Endothelial cell of umbilical vein (primary cell): ENCODE results near the gene ZNF524. TPM values are rescaled to one million over a fixed set of nuclear protein-coding genes. Genes with fewer than 3 reads are reported as not detected.

Source experiments
- BruUV-seq: library from RNA; stranded (reverse); fragments of 400-500 nt; replicated peaks from 2 replicates; lab custom pipeline; 2021; lab: Mats Ljungman, UMichigan
- CTCF ChIA-PET: fragments of 300-600, 350-600 bp; sonication (Branson Sonifier 250); formaldehyde crosslinking; loops from one replicate; lab custom pipeline; 2021; ENCODE audit warnings: antibody characterized with exemption, inconsistent platforms; lab: Charles Lee
- POLR2A ChIA-PET: fragments of 300-600, 350-600 bp; sonication (Branson Sonifier 250); formaldehyde crosslinking; loops from one replicate; lab custom pipeline; 2021; ENCODE audit warnings: antibody characterized with exemption, inconsistent platforms; lab: Charles Lee
- DNase-seq: peaks from one replicate; pipeline ENCODE4 v3.0.0-alpha.2; 2011; ENCODE audit warnings: low read depth, low spot score
- FAIRE-seq: peaks from 2 replicates; lab custom pipeline; 2011; peaks lifted over from hg19 to GRCh38; lab: Jason Lieb, UNC
- H2AFZ ChIP-seq: 2 replicates; pipeline ENCODE4 v1.6.0; 2012; ENCODE audit warnings: low read depth, low read length, control low read depth, inconsistent platforms
- H3K27ac ChIP-seq: 2 replicates; pipeline ENCODE4 v1.5.1; 2011; ENCODE audit warnings: low read depth, mild to moderate bottlenecking, control low read depth, low read length, moderate library complexity; ENCODE audit not compliant: insufficient read depth
- H3K27me3 ChIP-seq, 2 experiments: 2 replicates each; pipeline versions ENCODE4 v1.6.0 to v1.6.1; 2011; ENCODE audit warnings: low read length in 2 of 2, mixed read lengths in 1 of 2; ENCODE audit not compliant: control insufficient read depth in 2 of 2, insufficient read depth in 2 of 2
- H3K36me3 ChIP-seq, 2 experiments: 2 replicates in 1 of 2; 3 replicates in 1 of 2; pipeline ENCODE4 v1.5.1; 2011; ENCODE audit warnings: low read length in 2 of 2, mild to moderate bottlenecking in 1 of 2, moderate library complexity in 1 of 2; ENCODE audit not compliant: control insufficient read depth in 2 of 2, insufficient read depth in 2 of 2; ENCODE audit errors: extremely low read depth in 1 of 2
- H3K4me1 ChIP-seq: 3 replicates; pipeline ENCODE4 v1.5.1; 2011; ENCODE audit warnings: mild to moderate bottlenecking, low read length; ENCODE audit not compliant: control insufficient read depth, insufficient read depth; ENCODE audit errors: extremely low read depth
- H3K4me2 ChIP-seq: 2 replicates; pipeline ENCODE4 v1.6.1; 2011; ENCODE audit warnings: low read length, control low read depth, mixed read lengths; ENCODE audit not compliant: insufficient read depth
- H3K4me3 ChIP-seq, 3 experiments: fragments of 200-600 bp in 1 of 3; sonication (generic), shearing (Covaris generic) in 1 of 3; replicated peaks in 1 of 3; 2 replicates each; pipeline ENCODE4 v1.5.1; 2011 to 2016; ENCODE audit warnings: control low read depth in 3 of 3, low read length in 3 of 3, mild to moderate bottlenecking in 2 of 3, inconsistent platforms in 1 of 3, low read depth in 1 of 3, moderate library complexity in 1 of 3; ENCODE audit not compliant: insufficient read depth in 1 of 3
- H3K79me2 ChIP-seq: 2 replicates; pipeline ENCODE4 v1.6.0; 2012; ENCODE audit warnings: low read length, inconsistent platforms; ENCODE audit not compliant: control insufficient read depth, insufficient read depth
- H3K9ac ChIP-seq: replicated peaks from 2 replicates; pipeline ENCODE3; 2011; ENCODE audit warnings: low read length, control low read depth; ENCODE audit not compliant: insufficient read depth; ENCODE audit errors: extremely low read depth
- H3K9me1 ChIP-seq: replicated peaks from 3 replicates; pipeline ENCODE4 v1.6.0; 2011; ENCODE audit warnings: mild to moderate bottlenecking, low read length; ENCODE audit not compliant: control insufficient read depth, insufficient read depth; ENCODE audit errors: extremely low read depth
- H3K9me3 ChIP-seq: replicated peaks from 2 replicates; pipeline ENCODE4 v1.5.1; 2012; ENCODE audit warnings: low read length, inconsistent platforms; ENCODE audit not compliant: control insufficient read depth, insufficient read depth
- H4K20me1 ChIP-seq: replicated peaks from 2 replicates; pipeline ENCODE3; 2011; ENCODE audit warnings: mild to moderate bottlenecking, low read length; ENCODE audit not compliant: control insufficient read depth, insufficient read depth; ENCODE audit errors: extremely low read depth
- FOS ChIP-seq: IDR thresholded peaks from 2 replicates; pipeline ENCODE4 v1.6.1; 2011; ENCODE audit warnings: mild to moderate bottlenecking, low read length, moderate library complexity, borderline replicate concordance; ENCODE audit not compliant: insufficient read depth
- GATA2 ChIP-seq: IDR thresholded peaks from 2 replicates; pipeline ENCODE4 v1.7.0; 2011; ENCODE audit warnings: low read depth, mild to moderate bottlenecking, moderate library complexity, mixed read lengths, low read length; ENCODE audit not compliant: insufficient read length, insufficient read depth
- JUN ChIP-seq: IDR thresholded peaks from 2 replicates; pipeline ENCODE4 v1.6.1; 2011; ENCODE audit warnings: borderline replicate concordance, low read depth; ENCODE audit not compliant: insufficient read length, insufficient read depth
- POLR2A ChIP-seq: IDR thresholded peaks from 2 replicates; pipeline ENCODE4 v1.6.1; 2012; ENCODE audit warnings: low read depth, mild to moderate bottlenecking, control low read depth, low read length
- POLR2AphosphoS5 ChIP-seq: IDR thresholded peaks from 2 replicates; pipeline ENCODE4 v1.6.1; 2012; ENCODE audit warnings: low read depth, mild to moderate bottlenecking, control low read depth, low read length, moderate library complexity; ENCODE audit not compliant: insufficient read depth
- dilution Hi-C: fragments of 300-500 bp; cut with MboI; formaldehyde crosslinking; loops from one replicate; pipeline ENCODE4 v1.15.0; 2019; ENCODE audit warnings: low sequenced_read_pairs; ENCODE audit not compliant: extremely low pct_ligation_motif_present
- intact Hi-C: fragments of 100-400 bp; cut with micrococcal nuclease; formaldehyde crosslinking; loops from one replicate; pipeline ENCODE4 v1.10.0; 2022
- polyA plus RNA-seq, 4 experiments: library from polyadenylated mRNA; depleted of rRNA in 3 of 4; stranded (reverse) in 3 of 4; unstranded in 1 of 4; fragments of >200 nt; gene quantifications; 2 replicates each; pipeline versions ENCODE4 v1.2.1 to v1.2.3, GENCODE V29; 2011 to 2012; ENCODE audit warnings: missing spikeins in 1 of 4
- total RNA-seq: library from RNA; stranded (reverse); gene quantifications from 2 replicates; pipeline ENCODE4 v1.2.3, GENCODE V29; 2021
- TF ChIP-seq, protein P1 (sequence below): IDR thresholded peaks from 2 replicates; pipeline ENCODE4 v1.6.1; 2011; ENCODE audit not compliant: insufficient read depth, insufficient read length
- TF ChIP-seq, protein P2 (sequence below), 2 donors: IDR thresholded peaks; 1 replicate in 1 of 2; 2 replicates in 1 of 2; pipeline ENCODE4 v1.5.1; 2011; ENCODE audit warnings: low read length in 2 of 2, mild to moderate bottlenecking in 2 of 2, moderate library complexity in 2 of 2, control low read depth in 1 of 2, inconsistent platforms in 1 of 2, low read depth in 1 of 2; ENCODE audit not compliant: insufficient read depth in 1 of 2; ENCODE audit errors: extremely low read depth in 1 of 2

ZNF524 gene
- total and polyA plus RNA-seq, 2 donors (not counting 3 experiments of a cell fraction or from before 2014, with no cell fraction given), result 15.2 to 15.4 TPM

DNA sequence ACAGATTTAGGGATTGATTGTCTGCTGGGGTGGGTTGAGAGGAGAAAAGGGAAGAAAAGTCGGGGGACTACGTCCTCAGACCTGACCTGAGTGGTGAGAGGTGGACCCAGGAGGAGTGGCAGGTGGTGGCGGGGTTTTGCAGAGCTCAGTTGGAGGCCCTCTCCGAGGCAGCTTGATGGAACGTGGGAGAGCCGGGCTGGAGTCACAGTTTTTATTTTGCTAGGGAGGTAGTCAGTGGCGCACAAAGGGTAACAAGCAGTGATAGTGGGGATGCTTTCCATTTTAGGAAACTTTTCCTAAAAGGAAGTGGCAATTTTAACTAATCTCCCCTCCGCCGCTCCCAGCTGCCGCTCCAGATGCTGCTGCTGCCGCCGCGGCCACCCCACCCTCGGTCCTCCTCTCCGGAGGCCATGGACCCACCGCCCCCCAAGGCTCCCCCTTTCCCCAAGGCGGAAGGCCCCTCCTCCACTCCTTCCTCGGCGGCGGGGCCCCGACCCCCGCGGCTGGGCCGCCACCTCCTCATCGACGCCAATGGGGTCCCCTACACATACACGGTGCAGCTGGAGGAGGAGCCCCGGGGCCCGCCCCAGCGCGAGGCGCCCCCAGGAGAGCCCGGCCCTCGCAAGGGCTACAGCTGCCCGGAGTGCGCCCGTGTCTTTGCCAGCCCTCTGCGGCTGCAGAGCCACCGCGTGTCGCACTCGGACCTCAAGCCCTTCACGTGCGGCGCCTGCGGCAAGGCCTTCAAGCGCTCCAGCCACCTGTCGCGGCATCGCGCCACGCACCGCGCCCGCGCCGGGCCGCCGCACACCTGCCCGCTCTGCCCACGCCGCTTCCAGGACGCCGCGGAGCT is 42.3 kb downstream of the ZNF524 start:
- BruUV-seq, result no TSS peak
- no peak for TF ChIP-seq JUN
- TF ChIP-seq, protein P1, sequence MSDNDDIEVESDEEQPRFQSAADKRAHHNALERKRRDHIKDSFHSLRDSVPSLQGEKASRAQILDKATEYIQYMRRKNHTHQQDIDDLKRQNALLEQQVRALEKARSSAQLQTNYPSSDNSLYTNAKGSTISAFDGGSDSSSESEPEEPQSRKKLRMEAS, result no peak
- TF ChIP-seq POLR2A, result peak; percentile 38
- TF ChIP-seq GATA2, result no peak
- TF ChIP-seq, protein P2, sequence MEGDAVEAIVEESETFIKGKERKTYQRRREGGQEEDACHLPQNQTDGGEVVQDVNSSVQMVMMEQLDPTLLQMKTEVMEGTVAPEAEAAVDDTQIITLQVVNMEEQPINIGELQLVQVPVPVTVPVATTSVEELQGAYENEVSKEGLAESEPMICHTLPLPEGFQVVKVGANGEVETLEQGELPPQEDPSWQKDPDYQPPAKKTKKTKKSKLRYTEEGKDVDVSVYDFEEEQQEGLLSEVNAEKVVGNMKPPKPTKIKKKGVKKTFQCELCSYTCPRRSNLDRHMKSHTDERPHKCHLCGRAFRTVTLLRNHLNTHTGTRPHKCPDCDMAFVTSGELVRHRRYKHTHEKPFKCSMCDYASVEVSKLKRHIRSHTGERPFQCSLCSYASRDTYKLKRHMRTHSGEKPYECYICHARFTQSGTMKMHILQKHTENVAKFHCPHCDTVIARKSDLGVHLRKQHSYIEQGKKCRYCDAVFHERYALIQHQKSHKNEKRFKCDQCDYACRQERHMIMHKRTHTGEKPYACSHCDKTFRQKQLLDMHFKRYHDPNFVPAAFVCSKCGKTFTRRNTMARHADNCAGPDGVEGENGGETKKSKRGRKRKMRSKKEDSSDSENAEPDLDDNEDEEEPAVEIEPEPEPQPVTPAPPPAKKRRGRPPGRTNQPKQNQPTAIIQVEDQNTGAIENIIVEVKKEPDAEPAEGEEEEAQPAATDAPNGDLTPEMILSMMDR (IDR thresholded peaks at IDR 0.05; ENCODE audit: extremely low read depth in 1 of 2, insufficient read depth in 1 of 2, low read depth in 1 of 2, low read length in 2 of 2), result no peak
- TF ChIP-seq FOS, result no peak
- TF ChIP-seq POLR2AphosphoS5, result peak; percentile 16
- Histone ChIP-seq H3K4me2 (peak overlapping the region; percentile 53), H3K9ac (peak overlapping the region; percentile 27), H2AFZ (no peak overlapping the region), H3K9me3 (no peaks in the 10 kb centered on the region), H3K4me1 (peaks cover 26% of the 10 kb centered on the region), H3K36me3 (peaks cover 3 to 10% of the 10 kb centered on the region in 2 experiments), H4K20me1 (no peaks in the 10 kb centered on the region), H3K27me3 (no peaks in the 10 kb centered on the region), H3K9me1 (no peaks in the 10 kb centered on the region), H3K4me3 (peak overlapping the region; percentile 46 to 75 (median 60)), H3K79me2 (peaks cover 24% of the 10 kb centered on the region), H3K27ac (no peak overlapping the region)
- FAIRE-seq (no peak), DNase-seq (no peak)
- ChIA-PET CTCF (interaction anchor here (1.1 to 2.0 kb wide), 3 partner anchors 9 to 12 kb away, joined by 4 to 14 read pairs (median 7); no protein-coding TSS in a partner anchor), POLR2A (interaction anchor here (0.7 to 1.3 kb wide), 3 partner anchors 9 to 16 kb away, joined by 3 to 4 read pairs (median 4); partner anchors contain the start of gene U2AF2)
- intact Hi-C loops, result loop anchor here (1.0 to 5.0 kb wide), 2 partner anchors 7 to 555 kb away; no protein-coding TSS in a partner anchor
- dilution Hi-C loops, result no loop called here
